CD8-positive, alpha-beta memory T cell (primary cell): Measurements from ENCODE around the gene TBPL2. TPM values are rescaled to one million over a fixed set of nuclear protein-coding genes. Genes with fewer than 3 reads are reported as not detected.
"Not testable (repeated sequence)": the region's sequence is repeated elsewhere in the genome, so short reads cannot be mapped to it uniquely, and the experiment has no call there.

Experiments
- CTCF ChIA-PET: fragments of 350-600 bp; sonication (Branson Sonifier 250); formaldehyde crosslinking; loops from one replicate; lab custom pipeline; 2021; ENCODE audit warnings: antibody characterized with exemption; lab: Charles Lee
- POLR2A ChIA-PET: fragments of 350-600 bp; sonication (Branson Sonifier 250); formaldehyde crosslinking; loops from one replicate; lab custom pipeline; 2021; ENCODE audit warnings: antibody characterized with exemption; lab: Charles Lee
- DNase-seq, 5 donors: peaks; one replicate each; pipeline versions ENCODE4 v3.0.0 to v3.0.0-alpha.2; 2020 to 2022; ENCODE audit warnings: mixed read lengths in 1 of 5
- H3K27ac ChIP-seq: one replicate; pipeline ENCODE4 v1.7.0; 2013; ENCODE audit warnings: low read depth, mild to moderate bottlenecking, low read length, moderate library complexity
- H3K27me3 ChIP-seq: 2 replicates; pipeline ENCODE4 v1.7.0; 2013; ENCODE audit warnings: low read length, mild to moderate bottlenecking; ENCODE audit not compliant: insufficient read depth, poor library complexity, severe bottlenecking
- H3K36me3 ChIP-seq: 2 replicates; pipeline ENCODE4 v1.7.0; 2013; ENCODE audit warnings: mild to moderate bottlenecking, low read length, moderate library complexity; ENCODE audit not compliant: insufficient read depth
- H3K4me1 ChIP-seq: 2 replicates; pipeline ENCODE4 v1.7.0; 2013; ENCODE audit warnings: mild to moderate bottlenecking, low read length, moderate library complexity; ENCODE audit not compliant: insufficient read depth
- H3K4me3 ChIP-seq: 2 replicates; pipeline ENCODE4 v1.7.0; 2013; ENCODE audit warnings: mild to moderate bottlenecking, low read length
- H3K9me3 ChIP-seq: 2 replicates; pipeline ENCODE4 v1.7.0; 2013; ENCODE audit warnings: mild to moderate bottlenecking, low read length
- H3K27ac Mint-ChIP-seq, 8 donors: one replicate each; pipeline ENCODE4 v1.8.0; 2020 to 2021; ENCODE audit warnings: mixed read lengths in 8 of 8, mild to moderate bottlenecking in 6 of 8, inconsistent platforms in 3 of 8, moderate library complexity in 3 of 8
- H3K27me3 Mint-ChIP-seq, 2 donors: one replicate each; pipeline ENCODE4 v1.8.0; 2020 to 2021; ENCODE audit warnings: mixed read lengths in 2 of 2, mild to moderate bottlenecking in 1 of 2, moderate library complexity in 1 of 2
- H3K36me3 Mint-ChIP-seq, 3 donors: one replicate each; pipeline ENCODE4 v1.8.0; 2020 to 2021; ENCODE audit warnings: mixed read lengths in 3 of 3, inconsistent platforms in 1 of 3, mild to moderate bottlenecking in 1 of 3
- H3K4me1 Mint-ChIP-seq, 3 donors: one replicate each; pipeline ENCODE4 v1.8.0; 2020 to 2021; ENCODE audit warnings: mixed read lengths in 3 of 3, inconsistent platforms in 1 of 3, mild to moderate bottlenecking in 1 of 3
- H3K4me3 Mint-ChIP-seq, 7 donors: one replicate each; pipeline ENCODE4 v1.8.0; 2020 to 2021; ENCODE audit warnings: mixed read lengths in 7 of 7, mild to moderate bottlenecking in 6 of 7, moderate library complexity in 4 of 7, inconsistent platforms in 2 of 7
- H3K9me3 Mint-ChIP-seq, 5 donors: one replicate each; pipeline ENCODE4 v1.8.0; 2020 to 2022; ENCODE audit warnings: mixed read lengths in 5 of 5, mild to moderate bottlenecking in 3 of 5, moderate library complexity in 2 of 5, inconsistent platforms in 1 of 5
- polyA plus RNA-seq: library from polyadenylated mRNA; unstranded; fragments of 300-500 nt; fragmentation: Illumina TruSeq; gene quantifications from one replicate; pipeline ENCODE4 v1.2.3, GENCODE V29; 2021
- total RNA-seq, 2 experiments: library from RNA; stranded (reverse); gene quantifications; one replicate each; pipeline ENCODE4 v1.2.3, GENCODE V29; 2021

The TBPL2 gene
- not detected for total RNA-seq
- not detected for polyA plus RNA-seq

DNA sequence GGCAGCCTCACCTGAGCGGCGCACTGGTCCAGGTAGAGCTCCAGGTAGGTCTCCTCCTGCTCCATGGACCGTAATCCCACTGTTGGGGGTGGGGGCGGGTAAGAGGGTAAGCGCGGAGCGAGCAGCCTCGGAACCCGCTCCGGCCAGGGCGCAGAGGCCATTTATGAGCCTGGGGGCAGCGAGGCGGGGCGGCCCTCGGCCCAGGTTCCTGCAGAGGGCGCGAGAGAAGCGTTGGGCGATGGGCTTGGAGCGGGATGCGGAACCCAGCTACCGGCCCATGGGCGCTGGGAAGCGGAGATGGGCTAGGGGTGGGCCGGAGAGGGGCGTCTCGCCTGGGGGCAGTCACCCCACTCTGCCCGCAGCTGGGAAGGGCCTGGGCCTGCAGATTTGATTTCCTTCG, at the start of gene TBPL2:
TBPL2 (minus strand) TSS at position 232 of the 400 bp plus-strand sequence; CDS start at position 65, 167 bp downstream.
- no peak within 1 kb of the TSS for H3K4me3 Mint-ChIP-seq
- peaks cover under 1% of the 10 kb centered on the region for H3K4me1 ChIP-seq
- H3K4me3 ChIP-seq = no peak within 1 kb of the TSS
- no peaks in the 10 kb centered on the region for H3K4me1 Mint-ChIP-seq
- peaks cover 0 to 5% of the 10 kb centered on the region in 2 donors for H3K27me3 Mint-ChIP-seq
- ChIA-PET CTCF (no interaction called here), POLR2A (interaction anchor here (0.6 kb wide), 1 partner anchor 221 kb away, joined by 3 read pairs; no protein-coding TSS in a partner anchor)
- DNase-seq = no peak
- no peaks in the 10 kb centered on the region for H3K36me3 Mint-ChIP-seq
- H3K9me3 Mint-ChIP-seq = no peaks in the 10 kb centered on the region
- no peak within 1 kb of the TSS for H3K27ac ChIP-seq
- no peaks in the 10 kb centered on the region for H3K27me3 ChIP-seq
- H3K27ac Mint-ChIP-seq = no peak within 1 kb of the TSS
- H3K9me3 ChIP-seq = no peaks in the 10 kb centered on the region
- H3K36me3 ChIP-seq = no peaks in the 10 kb centered on the region

DNA sequence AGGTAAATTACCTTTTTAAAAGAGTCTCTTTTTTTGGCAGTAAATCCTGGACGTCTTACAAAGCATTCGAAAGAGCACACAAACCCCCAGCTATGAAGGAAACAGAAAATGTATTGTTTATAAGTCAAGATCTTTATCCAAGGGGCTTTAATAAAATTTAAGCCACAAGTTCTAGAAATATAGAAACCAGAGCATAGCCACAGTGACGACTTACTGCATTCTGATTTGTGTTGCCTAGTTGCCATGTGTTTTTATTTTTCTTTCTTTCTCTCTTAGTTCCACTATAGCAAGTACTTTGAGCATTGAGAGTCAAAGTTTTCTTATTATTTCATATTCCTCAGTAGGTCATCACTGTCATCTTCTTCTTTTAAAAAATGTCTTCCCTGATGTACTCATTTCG, 47.8 kb upstream of the TBPL2 start:
- ChIA-PET CTCF (no interaction called here), POLR2A (no interaction called here)
- H3K36me3 ChIP-seq = no peaks in the 10 kb centered on the region
- H3K27ac ChIP-seq = no peak overlapping the region
- H3K27me3 ChIP-seq = no peaks in the 10 kb centered on the region
- Mint-ChIP-seq H3K4me1 (no peaks in the 10 kb centered on the region), H3K4me3 (no peak overlapping the region), H3K36me3 (no peaks in the 10 kb centered on the region), H3K9me3 (peaks cover 0 to 3% (median 2%) of the 10 kb centered on the region in 5 donors), H3K27me3 (peaks cover 11 to 14% of the 10 kb centered on the region in 2 donors), H3K27ac (no peak overlapping the region)
- H3K4me3 ChIP-seq = no peak overlapping the region
- no peak for DNase-seq
- H3K9me3 ChIP-seq = no peaks in the 10 kb centered on the region
- H3K4me1 ChIP-seq = no peaks in the 10 kb centered on the region

DNA sequence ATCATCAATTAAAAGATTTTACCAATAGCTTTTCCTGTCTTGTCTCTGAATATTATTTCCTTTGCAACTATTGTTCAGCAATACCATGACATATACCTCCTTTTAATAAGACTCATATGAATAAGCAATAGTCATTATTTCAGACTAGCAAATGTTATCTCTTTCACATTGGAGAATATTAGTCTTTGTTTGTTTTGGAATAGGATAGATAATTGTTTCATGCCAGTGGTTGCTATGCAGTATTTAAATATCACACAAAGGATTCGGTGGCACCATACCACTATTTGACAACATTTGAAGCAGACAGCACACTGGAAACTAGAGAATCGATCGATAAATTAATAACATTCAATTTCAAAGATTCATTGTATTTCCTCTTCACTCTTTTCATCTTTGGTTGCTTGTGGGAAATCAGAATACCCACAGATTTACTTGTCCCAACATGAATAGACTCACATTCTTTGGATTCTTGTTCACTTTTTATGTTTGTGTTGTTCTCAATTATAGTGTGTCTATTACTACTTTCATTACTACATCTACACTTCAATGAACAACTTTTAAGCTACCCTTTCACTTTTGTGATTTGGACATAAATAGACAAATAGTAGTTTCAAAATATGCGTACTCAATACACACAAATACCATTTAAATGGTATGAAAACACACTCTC, 42.7 kb upstream of the TBPL2 start:
- no peaks in the 10 kb centered on the region for H3K9me3 Mint-ChIP-seq
- Histone ChIP-seq H3K27me3 (no peaks in the 10 kb centered on the region), H3K4me3 (no peak overlapping the region), H3K4me1 (no peaks in the 10 kb centered on the region), H3K9me3 (no peaks in the 10 kb centered on the region), H3K36me3 (no peaks in the 10 kb centered on the region), H3K27ac (no peak overlapping the region)
- no peak overlapping the region for H3K27ac Mint-ChIP-seq
- no peaks in the 10 kb centered on the region for H3K4me1 Mint-ChIP-seq
- no peak for DNase-seq
- no peak overlapping the region for H3K4me3 Mint-ChIP-seq
- POLR2A ChIA-PET = no interaction called here
- CTCF ChIA-PET = no interaction called here
- H3K27me3 Mint-ChIP-seq = peaks cover 0 to 5% of the 10 kb centered on the region in 2 donors
- no peaks in the 10 kb centered on the region for H3K36me3 Mint-ChIP-seq

DNA sequence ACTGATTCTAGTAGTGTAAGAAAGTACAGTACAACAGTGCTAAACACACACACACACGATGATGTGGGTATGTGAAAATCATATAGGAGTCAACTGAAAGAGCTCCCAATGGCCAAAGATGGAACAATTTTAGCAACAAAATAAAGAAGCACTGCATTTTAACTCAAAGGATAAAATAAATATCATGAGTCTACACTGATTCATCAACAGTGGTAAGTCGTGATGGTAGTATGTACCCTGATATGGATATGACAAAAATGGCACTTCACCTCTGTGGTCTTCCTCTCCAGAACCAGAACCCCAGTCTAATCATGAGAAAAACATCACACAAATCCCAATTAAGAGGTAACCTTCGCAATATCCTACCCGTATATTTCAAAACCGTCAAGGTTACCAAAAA, 41.4 kb upstream of the TBPL2 start:
- ChIA-PET POLR2A (no interaction called here), CTCF (no interaction called here)
- Histone ChIP-seq H3K27ac (no peak overlapping the region), H3K4me1 (no peaks in the 10 kb centered on the region), H3K4me3 (no peak overlapping the region), H3K9me3 (no peaks in the 10 kb centered on the region), H3K27me3 (no peaks in the 10 kb centered on the region), H3K36me3 (no peaks in the 10 kb centered on the region)
- H3K4me1 Mint-ChIP-seq = no peaks in the 10 kb centered on the region
- H3K9me3 Mint-ChIP-seq = no peaks in the 10 kb centered on the region
- H3K27ac Mint-ChIP-seq = no peak overlapping the region
- H3K36me3 Mint-ChIP-seq = no peaks in the 10 kb centered on the region
- H3K4me3 Mint-ChIP-seq = no peak overlapping the region
- no peak for DNase-seq
- peaks cover 0 to 3% of the 10 kb centered on the region in 2 donors for H3K27me3 Mint-ChIP-seq

DNA sequence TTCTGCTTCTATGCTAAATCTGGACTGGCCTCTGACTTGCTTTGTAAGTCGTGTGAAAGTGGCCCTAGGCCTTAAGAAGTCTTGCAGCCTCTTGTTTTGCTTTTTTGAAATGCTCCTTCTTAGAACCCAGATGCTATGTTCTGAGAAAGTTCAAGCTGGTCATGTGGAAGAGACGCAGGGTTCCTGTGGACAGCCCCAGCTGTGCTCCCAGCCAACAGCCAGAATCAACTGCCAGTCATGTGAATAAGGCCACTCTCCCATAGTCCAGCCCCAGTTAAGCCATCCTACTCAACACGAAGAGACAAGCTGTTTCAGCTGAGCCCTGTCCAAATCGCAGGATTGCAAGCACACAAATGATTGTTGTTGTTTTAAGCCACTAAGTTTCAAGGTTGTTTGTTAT, 37.3 kb upstream of the TBPL2 start:
- H3K27me3 ChIP-seq = no peaks in the 10 kb centered on the region
- H3K4me3 ChIP-seq = no peak overlapping the region
- no peak overlapping the region for H3K27ac Mint-ChIP-seq
- no peaks in the 10 kb centered on the region for H3K4me1 Mint-ChIP-seq
- H3K9me3 ChIP-seq = no peaks in the 10 kb centered on the region
- no peaks in the 10 kb centered on the region for H3K36me3 Mint-ChIP-seq
- no peaks in the 10 kb centered on the region for H3K4me1 ChIP-seq
- no peaks in the 10 kb centered on the region for H3K9me3 Mint-ChIP-seq
- no peaks in the 10 kb centered on the region for H3K27me3 Mint-ChIP-seq
- H3K36me3 ChIP-seq = no peaks in the 10 kb centered on the region
- POLR2A ChIA-PET = no interaction called here
- CTCF ChIA-PET = no interaction called here
- no peak overlapping the region for H3K27ac ChIP-seq
- no peak overlapping the region for H3K4me3 Mint-ChIP-seq
- DNase-seq = no peak

DNA sequence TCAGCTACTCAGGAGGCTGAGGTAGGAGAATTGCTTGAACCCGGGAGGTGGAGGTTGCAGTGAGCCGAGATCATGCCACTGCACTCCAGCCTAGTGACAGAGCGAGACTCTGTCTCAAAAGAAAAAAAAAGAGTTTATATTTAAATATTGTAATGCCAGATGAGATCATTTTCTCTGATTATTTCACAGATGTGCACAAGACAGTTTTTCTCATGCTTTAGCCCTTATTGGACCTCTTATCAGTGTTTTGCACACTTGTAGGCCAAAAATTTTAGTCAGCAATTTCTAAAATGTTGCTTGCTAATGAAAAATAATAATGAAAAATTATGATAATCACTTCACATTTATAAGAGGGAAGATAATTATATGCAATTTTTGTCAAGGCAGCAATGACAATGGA, 36.0 kb upstream of the TBPL2 start:
- H3K27ac Mint-ChIP-seq, H3K9me3 ChIP-seq, H3K36me3 Mint-ChIP-seq, DNase-seq, H3K27ac ChIP-seq, H3K4me3 Mint-ChIP-seq, H3K27me3 Mint-ChIP-seq, POLR2A ChIA-PET, H3K4me1 ChIP-seq, H3K27me3 ChIP-seq, H3K36me3 ChIP-seq, H3K9me3 Mint-ChIP-seq, H3K4me1 Mint-ChIP-seq, H3K4me3 ChIP-seq: not testable (repeated sequence)
- CTCF ChIA-PET = interaction anchor here (1.0 kb wide), 1 partner anchor 11 kb away, joined by 3 read pairs; no protein-coding TSS in a partner anchor

DNA sequence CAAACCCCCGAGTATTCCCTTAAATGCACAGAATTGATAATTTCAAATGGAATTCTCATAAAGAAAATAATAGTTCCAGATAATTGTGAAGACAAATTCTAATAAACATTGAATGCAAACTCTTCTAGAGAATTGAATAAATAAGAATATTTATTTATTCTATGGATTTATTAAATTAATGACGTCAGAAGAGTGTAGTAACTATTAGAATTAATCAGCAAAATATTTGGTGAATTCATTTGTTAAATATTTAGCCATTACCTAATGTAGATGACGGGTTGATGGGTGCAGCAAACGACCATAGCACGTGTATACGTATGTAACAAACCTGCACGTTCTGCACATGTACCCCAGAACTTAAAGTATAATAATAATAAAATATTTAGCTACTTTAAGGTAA, 33.4 kb upstream of the TBPL2 start:
- Histone ChIP-seq H3K9me3 (no peaks in the 10 kb centered on the region), H3K4me1 (no peaks in the 10 kb centered on the region), H3K4me3 (no peak overlapping the region), H3K27me3 (no peaks in the 10 kb centered on the region), H3K36me3 (no peaks in the 10 kb centered on the region), H3K27ac (no peak overlapping the region)
- ChIA-PET POLR2A (no interaction called here), CTCF (no interaction called here)
- H3K4me3 Mint-ChIP-seq = no peak overlapping the region
- no peak overlapping the region for H3K27ac Mint-ChIP-seq
- no peaks in the 10 kb centered on the region for H3K36me3 Mint-ChIP-seq
- no peaks in the 10 kb centered on the region for H3K9me3 Mint-ChIP-seq
- no peak for DNase-seq
- H3K27me3 Mint-ChIP-seq = no peaks in the 10 kb centered on the region
- H3K4me1 Mint-ChIP-seq = no peaks in the 10 kb centered on the region

DNA sequence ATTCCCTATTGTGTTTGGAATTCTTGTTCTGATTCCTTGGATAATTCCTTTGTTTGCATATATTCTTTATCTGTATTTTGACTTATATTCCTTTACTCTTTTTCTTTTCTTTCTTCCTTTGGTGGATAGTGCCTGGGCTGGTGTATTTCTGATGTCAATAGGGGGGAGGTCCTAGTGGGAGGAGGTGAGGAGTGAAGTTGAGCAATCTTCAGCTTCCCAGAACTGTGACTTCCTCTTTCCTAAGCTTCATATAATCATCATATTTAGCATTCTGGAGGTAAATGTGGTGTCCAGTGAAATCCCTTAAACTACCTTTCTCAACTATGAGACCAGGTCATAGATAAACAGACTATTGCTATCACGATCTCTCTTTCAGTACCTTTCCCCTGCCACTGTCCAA, 29.6 kb upstream of the TBPL2 start:
- Histone ChIP-seq H3K4me1 (no peaks in the 10 kb centered on the region), H3K9me3 (no peaks in the 10 kb centered on the region), H3K27me3 (no peaks in the 10 kb centered on the region), H3K27ac (no peak overlapping the region), H3K4me3 (no peak overlapping the region), H3K36me3 (no peaks in the 10 kb centered on the region)
- Mint-ChIP-seq H3K9me3 (no peaks in the 10 kb centered on the region), H3K4me3 (no peak overlapping the region), H3K27me3 (peaks cover 0 to 6% of the 10 kb centered on the region in 2 donors), H3K36me3 (no peaks in the 10 kb centered on the region), H3K4me1 (no peaks in the 10 kb centered on the region), H3K27ac (no peak overlapping the region)
- ChIA-PET CTCF (no interaction called here), POLR2A (no interaction called here)
- DNase-seq = no peak
